HEK293 (cell line): ENCODE measurements around the gene ZIK1.

Source experiments
- GLIS1 ChIP-seq: fragments of 450-650 bp; formaldehyde crosslinking; IDR thresholded peaks from 2 replicates; pipeline ENCODE4 v1.5.1; 2016; ENCODE audit warnings: missing biosample characterization, missing genetic modification characterization
- KLF17 ChIP-seq: fragments of 450-650 bp; formaldehyde crosslinking; IDR thresholded peaks from 2 replicates; pipeline ENCODE4 v1.5.1; 2016; ENCODE audit warnings: missing biosample characterization, missing genetic modification characterization
- REST ChIP-seq: fragments of 450-650 bp; formaldehyde crosslinking; IDR thresholded peaks from 2 replicates; pipeline ENCODE4 v1.5.1; 2016; ENCODE audit warnings: missing biosample characterization, missing genetic modification characterization
- ZFP37 ChIP-seq: fragments of 450-650 bp; formaldehyde crosslinking; IDR thresholded peaks from 2 replicates; pipeline ENCODE4 v1.5.1; 2016; ENCODE audit warnings: missing biosample characterization, missing genetic modification characterization
- ZNF121 ChIP-seq: fragments of 450-650 bp; formaldehyde crosslinking; IDR thresholded peaks from 2 replicates; pipeline ENCODE4 v1.5.1; 2016; ENCODE audit warnings: missing biosample characterization, missing genetic modification characterization
- ZNF175 ChIP-seq: fragments of 450-650 bp; formaldehyde crosslinking; IDR thresholded peaks from 2 replicates; pipeline ENCODE4 v1.5.1; 2016; ENCODE audit warnings: missing biosample characterization, missing genetic modification characterization
- ZNF274 ChIP-seq, 2 experiments: fragments of 200-500 bp in 1 of 2; fragments of 450-650 bp in 1 of 2; sonication (Bioruptor generic) in 1 of 2; formaldehyde crosslinking in 1 of 2; IDR thresholded peaks; 2 replicates each; pipeline versions ENCODE4 v1.5.1 to v1.6.1; 2014 to 2016; ENCODE audit warnings: borderline replicate concordance in 1 of 2, inconsistent platforms in 1 of 2, low read length in 1 of 2, missing biosample characterization in 1 of 2, missing genetic modification characterization in 1 of 2
- ZNF280D ChIP-seq: fragments of 450-650 bp; formaldehyde crosslinking; IDR thresholded peaks from 2 replicates; pipeline ENCODE4 v1.5.1; 2016; ENCODE audit warnings: missing biosample characterization, missing genetic modification characterization
- ZNF302 ChIP-seq: fragments of 450-650 bp; formaldehyde crosslinking; IDR thresholded peaks from 2 replicates; pipeline ENCODE4 v1.5.1; 2016; ENCODE audit warnings: missing biosample characterization, missing genetic modification characterization, low read depth
- ZNF621 ChIP-seq: fragments of 450-650 bp; formaldehyde crosslinking; IDR thresholded peaks from 2 replicates; pipeline ENCODE4 v1.5.1; 2017; ENCODE audit warnings: missing biosample characterization, missing genetic modification characterization
- TF ChIP-seq, protein P1 (sequence below): fragments of 450-650 bp; formaldehyde crosslinking; IDR thresholded peaks from 2 replicates; pipeline ENCODE4 v1.5.1; 2016; ENCODE audit warnings: missing biosample characterization, missing genetic modification characterization, low read depth
- TF ChIP-seq, protein P2 (sequence below): fragments of 450-650 bp; formaldehyde crosslinking; IDR thresholded peaks from 2 replicates; pipeline ENCODE4 v1.5.1; 2016; ENCODE audit warnings: missing biosample characterization, missing genetic modification characterization

DNA sequence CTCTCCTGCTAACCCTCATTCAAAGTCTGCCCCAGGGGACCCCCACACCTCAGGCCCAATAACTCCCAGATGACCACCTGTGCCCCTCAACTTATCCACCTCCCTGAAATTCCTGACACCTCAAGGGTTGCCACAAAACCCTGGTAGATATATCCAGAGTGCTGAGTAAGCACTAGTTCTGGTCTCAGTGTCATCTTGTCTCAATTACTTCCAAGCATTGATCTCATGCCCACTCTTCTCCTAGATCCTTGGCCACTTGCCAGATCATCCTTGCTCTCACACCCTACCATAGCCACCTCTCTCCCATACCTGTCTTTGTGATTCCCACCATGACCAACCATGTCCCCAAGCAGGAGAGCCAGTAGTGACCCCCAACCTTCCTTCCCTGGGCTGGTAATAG lies 7.3 kb upstream of the ZIK1 start:
- TF ChIP-seq, protein P1, sequence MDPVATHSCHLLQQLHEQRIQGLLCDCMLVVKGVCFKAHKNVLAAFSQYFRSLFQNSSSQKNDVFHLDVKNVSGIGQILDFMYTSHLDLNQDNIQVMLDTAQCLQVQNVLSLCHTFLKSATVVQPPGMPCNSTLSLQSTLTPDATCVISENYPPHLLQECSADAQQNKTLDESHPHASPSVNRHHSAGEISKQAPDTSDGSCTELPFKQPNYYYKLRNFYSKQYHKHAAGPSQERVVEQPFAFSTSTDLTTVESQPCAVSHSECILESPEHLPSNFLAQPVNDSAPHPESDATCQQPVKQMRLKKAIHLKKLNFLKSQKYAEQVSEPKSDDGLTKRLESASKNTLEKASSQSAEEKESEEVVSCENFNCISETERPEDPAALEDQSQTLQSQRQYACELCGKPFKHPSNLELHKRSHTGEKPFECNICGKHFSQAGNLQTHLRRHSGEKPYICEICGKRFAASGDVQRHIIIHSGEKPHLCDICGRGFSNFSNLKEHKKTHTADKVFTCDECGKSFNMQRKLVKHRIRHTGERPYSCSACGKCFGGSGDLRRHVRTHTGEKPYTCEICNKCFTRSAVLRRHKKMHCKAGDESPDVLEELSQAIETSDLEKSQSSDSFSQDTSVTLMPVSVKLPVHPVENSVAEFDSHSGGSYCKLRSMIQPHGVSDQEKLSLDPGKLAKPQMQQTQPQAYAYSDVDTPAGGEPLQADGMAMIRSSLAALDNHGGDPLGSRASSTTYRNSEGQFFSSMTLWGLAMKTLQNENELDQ (tag by site-specific recombination) = no peak
- no peak for TF ChIP-seq REST
- TF ChIP-seq ZNF621 = no peak
- no peak for TF ChIP-seq GLIS1
- TF ChIP-seq, protein P2, sequence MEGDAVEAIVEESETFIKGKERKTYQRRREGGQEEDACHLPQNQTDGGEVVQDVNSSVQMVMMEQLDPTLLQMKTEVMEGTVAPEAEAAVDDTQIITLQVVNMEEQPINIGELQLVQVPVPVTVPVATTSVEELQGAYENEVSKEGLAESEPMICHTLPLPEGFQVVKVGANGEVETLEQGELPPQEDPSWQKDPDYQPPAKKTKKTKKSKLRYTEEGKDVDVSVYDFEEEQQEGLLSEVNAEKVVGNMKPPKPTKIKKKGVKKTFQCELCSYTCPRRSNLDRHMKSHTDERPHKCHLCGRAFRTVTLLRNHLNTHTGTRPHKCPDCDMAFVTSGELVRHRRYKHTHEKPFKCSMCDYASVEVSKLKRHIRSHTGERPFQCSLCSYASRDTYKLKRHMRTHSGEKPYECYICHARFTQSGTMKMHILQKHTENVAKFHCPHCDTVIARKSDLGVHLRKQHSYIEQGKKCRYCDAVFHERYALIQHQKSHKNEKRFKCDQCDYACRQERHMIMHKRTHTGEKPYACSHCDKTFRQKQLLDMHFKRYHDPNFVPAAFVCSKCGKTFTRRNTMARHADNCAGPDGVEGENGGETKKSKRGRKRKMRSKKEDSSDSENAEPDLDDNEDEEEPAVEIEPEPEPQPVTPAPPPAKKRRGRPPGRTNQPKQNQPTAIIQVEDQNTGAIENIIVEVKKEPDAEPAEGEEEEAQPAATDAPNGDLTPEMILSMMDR (tag by site-specific recombination) = no peak
- no peak for TF ChIP-seq ZNF274 (IDR thresholded peaks at IDR 0.05; ENCODE audit: low read length)
- TF ChIP-seq ZNF274 (tag by site-specific recombination; IDR thresholded peaks at IDR 0.05; ENCODE audit: borderline replicate concordance) = no peak
- TF ChIP-seq ZFP37 = no peak
- TF ChIP-seq KLF17 (tag by site-specific recombination) = no peak
- TF ChIP-seq ZNF302 (tag by site-specific recombination) = no peak
- no peak for TF ChIP-seq ZNF121 (tag by site-specific recombination)
- no peak for TF ChIP-seq ZNF280D (tag by site-specific recombination)
- TF ChIP-seq ZNF175 (tag by site-specific recombination) = no peak
